ENCODE results near the gene CNOT1.

CNOT1 gene

DNA sequence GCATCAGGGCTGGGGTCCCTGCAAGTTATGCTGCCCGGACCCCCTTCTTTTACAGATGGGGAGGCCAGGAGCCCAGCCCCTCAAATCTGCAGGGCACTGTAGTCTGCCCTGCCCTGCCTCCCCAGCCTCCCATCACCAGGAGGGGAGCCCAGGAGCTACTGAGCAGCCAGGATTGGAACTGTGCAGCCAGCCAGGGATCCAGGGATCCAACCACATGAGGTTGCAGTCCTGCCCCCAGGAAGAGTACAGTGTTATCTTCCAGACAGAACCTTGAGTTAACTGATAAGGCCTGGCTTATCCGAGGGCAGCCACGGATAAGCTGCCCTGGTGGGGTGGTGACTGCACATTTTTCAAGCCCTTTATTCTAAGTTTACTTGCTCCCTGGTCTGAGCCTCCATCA lies 141.1 kb downstream of the CNOT1 start:
- DNase-seq (ENCODE audit: low read depth in 2 of 3, low spot score in 2 of 3), result no peak

DNA sequence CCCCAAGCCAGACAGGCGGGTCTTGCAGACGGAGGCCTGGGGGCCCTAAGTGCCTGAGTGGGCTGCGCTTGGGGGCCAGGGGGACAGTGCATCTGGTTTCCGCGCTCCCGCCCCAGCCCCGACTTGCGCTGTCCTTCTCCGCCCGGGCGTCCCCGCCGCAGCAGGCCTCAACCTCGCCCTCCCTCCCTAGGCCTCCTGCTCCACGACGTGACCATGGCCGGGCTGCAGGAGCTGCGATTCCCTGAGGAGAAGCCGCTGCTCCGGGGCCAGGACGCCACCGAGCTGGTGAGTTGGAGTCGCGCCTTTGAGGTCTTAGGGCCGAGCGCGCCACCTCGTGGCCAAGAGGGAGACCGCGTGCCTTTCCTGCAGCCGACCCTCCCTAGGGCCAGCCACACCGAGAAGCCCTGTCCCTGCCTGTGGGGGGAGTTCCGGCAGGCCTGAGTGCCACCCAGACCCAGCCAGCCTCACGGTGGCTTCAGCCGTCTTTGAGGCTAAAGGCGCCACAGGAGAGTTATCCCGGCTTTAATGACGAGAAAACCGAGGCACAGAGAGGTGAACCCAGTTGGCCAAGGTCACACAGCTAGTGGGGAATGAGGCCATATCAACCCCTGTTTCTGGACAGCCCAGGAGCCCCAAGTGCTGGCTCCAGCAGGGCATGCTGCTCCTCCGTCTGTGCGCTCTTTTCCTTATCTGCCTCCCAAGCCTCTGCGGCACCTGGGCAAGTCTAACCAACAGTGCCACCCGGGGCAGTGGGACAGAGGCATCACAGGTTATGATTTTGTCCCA lies 141.9 kb downstream of the CNOT1 start:
- DNase-seq (ENCODE audit: low read depth in 2 of 3, low spot score in 2 of 3), result peak; percentile 38 to 58 (median 57)

DNA sequence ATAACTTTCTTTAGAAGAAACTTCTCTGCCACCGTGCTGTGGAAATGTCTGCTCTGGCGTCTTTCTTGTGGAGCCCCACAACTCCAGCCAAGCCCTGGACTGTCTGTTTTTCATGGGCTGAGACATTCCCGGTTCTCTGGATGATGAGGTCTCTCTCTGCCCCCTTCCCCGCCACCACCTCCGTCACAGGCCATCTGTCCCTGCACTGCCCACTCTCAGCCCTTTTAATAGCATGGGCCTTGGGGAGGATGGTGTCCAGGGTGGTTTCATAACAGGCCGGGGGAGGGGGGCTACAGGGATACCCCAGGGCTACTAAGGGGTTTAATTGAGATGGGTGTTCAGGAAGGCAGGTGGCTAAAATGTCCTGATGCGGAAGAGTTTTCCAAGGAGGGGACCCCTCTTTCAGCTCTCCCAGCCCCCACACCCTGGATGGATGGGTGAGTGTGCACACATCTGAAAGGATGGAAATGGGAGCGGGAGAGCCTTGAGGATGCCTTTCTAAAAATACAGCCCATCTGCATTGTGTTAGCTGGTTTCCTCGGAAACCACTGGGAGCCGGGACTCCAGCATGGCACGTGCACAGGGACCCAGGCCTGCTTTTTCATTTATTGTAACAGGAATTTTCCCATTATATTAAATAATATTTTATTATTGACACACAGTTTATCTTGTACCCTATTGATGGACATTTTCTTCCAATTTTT lies 144.3 kb downstream of the CNOT1 start:
- no peak for DNase-seq (ENCODE audit: low read depth in 2 of 3, low spot score in 2 of 3)

DNA sequence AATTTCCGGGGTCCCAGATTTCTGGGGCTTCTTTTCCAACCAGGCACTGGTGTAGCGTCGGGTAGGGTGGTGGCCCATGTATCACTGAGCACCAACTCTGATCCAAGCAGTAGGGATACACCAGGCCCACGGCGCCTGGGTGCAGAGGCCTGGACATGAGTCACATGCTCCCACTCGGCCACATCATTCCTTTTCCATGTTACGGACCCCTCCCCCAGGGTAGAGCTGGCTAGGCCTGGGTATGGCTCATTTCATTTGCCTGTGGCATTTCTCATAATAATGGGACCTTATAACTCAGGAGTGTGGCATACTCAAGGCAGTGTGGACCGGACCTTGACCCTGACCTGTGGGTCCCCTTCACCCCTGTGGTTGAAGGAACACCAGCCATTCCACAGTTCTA lies 147.7 kb downstream of the CNOT1 start:
- DNase-seq (ENCODE audit: low read depth in 2 of 3, low spot score in 2 of 3), result no peak

DNA sequence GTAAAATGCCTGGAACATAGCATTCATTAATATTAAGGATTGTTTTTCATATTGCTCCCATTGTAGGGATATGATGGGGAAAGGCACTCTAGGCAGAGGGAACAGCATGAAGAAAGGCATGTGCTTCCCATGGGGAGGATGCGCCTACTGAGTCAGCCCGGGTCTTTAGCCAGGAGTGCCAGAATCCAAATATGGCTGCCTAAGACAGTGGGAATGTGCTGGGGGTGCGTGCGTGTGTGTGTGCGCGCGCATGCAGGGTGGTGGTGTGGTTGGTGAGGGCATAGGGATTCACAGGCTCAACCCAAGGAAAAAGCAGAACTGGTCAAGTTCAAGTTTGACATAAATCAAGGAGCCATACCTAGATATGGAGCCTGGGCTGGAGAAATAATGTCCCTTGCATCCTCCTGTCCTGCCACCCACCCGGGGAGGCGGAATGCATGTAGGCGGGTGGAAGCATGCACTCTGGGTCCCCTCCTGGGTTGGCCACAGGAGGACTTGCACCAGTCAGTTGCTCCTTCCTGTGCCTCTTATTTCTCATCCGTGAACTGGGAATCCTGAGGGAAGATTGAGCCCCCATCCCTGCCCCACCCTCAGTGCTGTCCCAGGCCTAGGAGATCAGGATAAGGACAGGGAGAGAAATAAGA lies 148.3 kb downstream of the CNOT1 start:
- DNase-seq (ENCODE audit: low read depth in 2 of 3, low spot score in 2 of 3), result no peak

DNA sequence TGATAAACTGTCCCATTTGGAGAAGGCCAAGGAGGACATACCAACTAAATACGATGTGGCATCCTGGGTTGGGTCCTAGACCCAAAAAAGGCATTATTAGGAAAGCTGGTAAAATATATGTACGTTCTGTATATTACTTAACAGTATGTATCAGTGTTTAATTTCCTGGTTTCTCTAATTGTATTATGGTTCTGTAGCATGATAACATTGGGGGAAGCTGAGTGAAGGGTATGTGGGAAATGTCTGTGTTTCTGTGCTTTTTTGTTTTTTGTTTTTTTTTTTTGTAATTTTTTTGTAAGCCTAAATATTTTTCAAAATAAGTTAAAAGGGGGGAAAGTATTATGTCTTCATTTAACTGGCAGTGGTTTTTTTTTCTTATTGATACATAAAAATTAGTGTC lies 151.2 kb downstream of the CNOT1 start:
- DNase-seq (ENCODE audit: low read depth in 2 of 3, low spot score in 2 of 3), result no peak

DNA sequence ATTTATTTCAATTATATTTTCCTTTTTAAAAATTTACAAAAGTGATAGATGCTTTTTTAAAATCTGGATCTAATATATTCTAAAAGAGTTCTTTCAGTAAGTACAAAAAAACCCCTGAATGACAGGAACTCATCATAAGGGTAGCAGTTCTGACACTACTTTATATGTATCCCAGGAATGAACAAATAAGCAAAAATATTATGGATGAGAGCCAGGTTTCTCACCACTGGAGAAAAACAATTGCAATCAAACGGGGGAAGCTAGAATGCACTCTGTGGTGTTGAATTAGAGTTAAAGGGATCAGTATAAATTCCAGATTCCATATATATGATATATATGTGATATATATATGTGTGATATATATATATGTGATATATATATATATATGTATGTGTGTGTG lies 152.8 kb downstream of the CNOT1 start:
- DNase-seq (ENCODE audit: low read depth in 2 of 3, low spot score in 2 of 3), result no peak

DNA sequence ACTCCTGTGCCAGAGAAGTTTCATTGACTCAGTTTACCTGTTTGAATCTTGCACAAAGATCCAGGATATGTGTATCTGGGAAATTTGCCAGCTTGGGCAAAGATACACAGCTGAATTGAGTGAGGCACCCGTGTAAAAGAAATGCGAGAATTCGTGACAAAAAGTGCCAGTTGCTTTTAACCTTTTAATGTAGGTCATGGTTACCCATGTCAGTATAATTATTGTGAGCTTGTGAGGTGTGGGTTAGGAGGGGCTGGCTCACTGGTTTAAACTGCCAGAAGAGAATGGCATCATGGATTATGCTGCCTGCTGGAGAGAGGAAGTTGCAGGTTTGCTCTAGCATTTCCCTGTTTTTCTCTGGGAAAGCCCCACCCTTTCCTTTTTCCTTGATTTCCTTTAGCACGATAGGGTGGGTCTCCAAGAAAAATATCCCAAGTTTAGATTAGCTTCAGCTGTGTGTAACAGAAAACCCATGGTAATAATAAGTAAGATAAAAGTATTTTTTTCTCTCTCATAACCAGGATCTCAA lies 154.5 kb downstream of the CNOT1 start:
- no peak for DNase-seq (ENCODE audit: low read depth in 2 of 3, low spot score in 2 of 3)

DNA sequence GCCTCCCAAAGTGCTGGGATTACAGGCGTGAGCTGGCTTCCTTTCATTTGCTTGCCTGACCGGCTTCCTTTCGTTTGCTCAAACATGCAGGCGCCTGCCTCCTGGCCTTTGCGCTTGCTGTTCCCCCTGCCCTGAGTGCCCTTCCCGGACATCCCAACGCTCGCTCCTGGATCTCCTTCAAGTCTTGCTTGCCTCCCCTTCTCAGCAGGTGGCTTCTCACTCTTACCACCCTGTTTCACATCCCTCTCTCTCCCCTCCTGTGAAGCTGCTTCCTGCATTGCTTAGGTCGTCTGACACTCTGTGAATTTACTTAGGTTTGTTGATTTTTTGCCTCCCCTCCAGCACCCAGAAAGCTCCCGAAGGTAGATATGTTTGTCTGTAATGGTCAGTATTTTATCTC lies 155.3 kb downstream of the CNOT1 start:
- DNase-seq (ENCODE audit: low read depth in 2 of 3, low spot score in 2 of 3), result no peak

DNA sequence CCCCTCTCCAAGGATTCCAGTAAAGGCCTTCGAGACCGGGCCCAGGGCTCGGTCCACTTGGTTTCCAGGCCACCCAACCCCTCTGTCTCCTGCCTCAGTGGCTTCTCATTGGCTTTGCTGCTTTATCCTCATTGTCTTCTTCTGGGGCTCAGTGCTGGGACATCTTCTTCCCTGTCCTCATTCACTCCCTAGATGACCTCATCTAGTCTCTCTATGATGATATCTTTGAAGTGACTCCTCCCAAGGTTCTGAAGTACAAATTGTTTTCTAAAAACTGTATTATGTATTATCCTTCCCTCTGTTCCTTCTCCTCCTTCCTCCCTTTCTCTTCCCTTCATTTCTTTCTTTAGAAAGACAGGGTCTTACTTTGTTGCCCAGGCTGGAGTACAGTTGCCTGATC lies 156.8 kb downstream of the CNOT1 start:
- no peak for DNase-seq (ENCODE audit: low read depth in 2 of 3, low spot score in 2 of 3)

DNA sequence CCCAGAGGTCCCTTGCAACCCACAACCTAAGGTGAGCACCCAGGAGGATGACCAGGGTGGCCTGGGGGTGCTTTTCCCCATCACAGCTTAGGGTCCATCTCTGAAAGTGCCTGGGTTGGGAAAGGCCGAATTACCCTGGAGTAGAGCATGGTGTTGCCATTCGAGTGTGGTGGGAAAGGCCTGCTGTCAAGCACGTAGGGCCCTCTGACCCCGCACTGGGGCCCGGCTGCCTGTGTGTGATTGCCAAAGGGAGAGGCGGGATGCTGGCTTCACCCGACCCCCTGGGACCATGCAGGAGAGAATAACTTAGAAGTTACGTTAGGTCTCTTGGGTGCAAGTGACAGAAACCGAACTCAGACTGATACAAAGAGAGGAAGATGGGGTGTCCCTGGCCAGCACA lies 157.4 kb downstream of the CNOT1 start:
- DNase-seq (ENCODE audit: low read depth in 2 of 3, low spot score in 2 of 3), result no peak

DNA sequence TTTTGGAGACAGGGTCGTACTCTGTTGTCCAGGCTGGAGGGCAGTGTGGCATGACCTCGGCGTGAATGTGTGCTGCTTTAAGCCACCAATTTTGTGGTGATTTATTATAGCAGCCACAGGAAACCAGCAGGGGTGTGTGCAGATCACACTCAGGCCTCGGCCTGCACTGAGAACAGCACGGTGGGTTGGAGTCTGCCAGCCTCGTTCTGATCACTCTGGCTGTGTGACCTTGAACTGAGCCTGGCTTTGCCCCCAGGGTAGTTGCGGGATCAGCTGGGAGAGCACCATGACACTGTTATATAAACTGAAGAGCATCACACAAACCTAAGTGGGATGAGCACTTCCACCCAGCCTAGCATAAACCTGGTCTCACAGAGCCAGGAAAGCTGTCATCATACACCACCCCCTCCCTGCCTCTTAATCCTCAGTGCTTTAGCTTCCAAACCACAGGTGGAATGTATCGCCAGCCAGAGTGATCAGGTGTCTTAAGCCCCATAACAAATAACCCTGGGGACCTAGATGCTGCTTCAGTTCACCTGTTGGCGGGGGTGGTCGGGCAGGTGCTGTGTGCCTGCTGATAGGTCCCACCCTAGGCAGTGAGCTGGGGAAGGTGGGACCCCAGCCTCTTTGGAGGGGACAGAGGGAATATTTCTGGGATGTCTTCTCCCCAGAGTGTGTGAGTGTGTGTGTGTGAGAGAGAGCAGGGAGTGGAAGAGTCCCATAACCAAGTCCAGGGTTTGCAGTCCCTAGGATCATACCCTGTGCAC lies 158.2 kb downstream of the CNOT1 start:
- DNase-seq (ENCODE audit: low read depth in 2 of 3, low spot score in 2 of 3), result no peak
